Keratinocyte (primary cell): ENCODE results near the gene MRS2.

Experiments
- CTCF ChIP-seq, 3 experiments: IDR thresholded peaks in 1 of 3; conservative IDR thresholded peaks in 1 of 3; optimal IDR thresholded peaks in 1 of 3; 2 replicates in 2 of 3; 3 replicates in 1 of 3; pipeline versions ENCODE3 to v1.5.1; 2011; ENCODE audit warnings: low read length in 3 of 3, mild to moderate bottlenecking in 3 of 3, moderate library complexity in 2 of 3, control low read depth in 1 of 3, inconsistent platforms in 1 of 3; ENCODE audit not compliant: insufficient read depth in 2 of 3; ENCODE audit errors: extremely low read depth in 1 of 3
- EZH2 ChIP-seq: IDR thresholded peaks from one replicate; pipeline ENCODE4 v1.6.1; 2012; ENCODE audit warnings: inconsistent platforms, mild to moderate bottlenecking, low read length, moderate library complexity

- TF ChIP-seq CTCF (optimal IDR thresholded peaks at IDR 0.05 in 1 of 3, IDR thresholded peaks at IDR 0.05 in 1 of 3, conservative IDR thresholded peaks at IDR 0.05 in 1 of 3; ENCODE audit: extremely low read depth in 1 of 3, insufficient read depth in 2 of 3, low read length in 3 of 3) = no peak
- TF ChIP-seq EZH2 = no peak
Measured at GRCh38 chr6:24374612-24375011, 28.1 kb upstream of the MRS2 start.
